Measurements from ENCODE around the gene ISM1.

The ISM1 gene

DNA sequence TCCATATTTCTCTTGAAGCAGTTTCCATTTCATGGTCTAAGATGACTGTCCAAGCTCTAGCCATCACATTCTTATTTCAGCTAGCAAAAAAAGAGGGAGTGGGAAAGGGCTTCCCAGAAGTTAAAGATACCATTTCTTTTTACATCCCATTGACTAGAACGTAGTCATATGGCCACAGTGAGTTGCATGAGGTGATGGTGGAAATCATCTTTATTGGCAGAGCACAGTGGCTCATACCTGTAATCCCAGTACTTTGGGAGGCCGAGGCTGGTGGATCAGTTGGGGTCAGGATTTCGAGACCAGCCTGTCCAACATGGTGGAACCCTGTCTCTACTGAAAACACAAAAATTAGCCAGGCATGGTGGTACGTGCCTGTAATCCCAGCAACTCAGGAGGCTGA is 99.6 kb downstream of the ISM1 start:
- DNase-seq: no peak

- DNase-seq: no peak
Measured at GRCh38 chr20:13321416-13321815, 100.3 kb downstream of the ISM1 start.

- DNase-seq: no peak
Measured at GRCh38 chr20:13322198-13322597, 101.1 kb downstream of the ISM1 start.

- DNase-seq: no peak
Measured at GRCh38 chr20:13322621-13323020, 101.5 kb downstream of the ISM1 start.

- peak in 1 of 2 experiments; percentile 29 for DNase-seq
Measured at GRCh38 chr20:13325033-13325432, 104.0 kb downstream of the ISM1 start.

GRCh38 chr20:13325796-13326340 is 104.8 kb downstream of the ISM1 start:
- no peak for DNase-seq

DNA sequence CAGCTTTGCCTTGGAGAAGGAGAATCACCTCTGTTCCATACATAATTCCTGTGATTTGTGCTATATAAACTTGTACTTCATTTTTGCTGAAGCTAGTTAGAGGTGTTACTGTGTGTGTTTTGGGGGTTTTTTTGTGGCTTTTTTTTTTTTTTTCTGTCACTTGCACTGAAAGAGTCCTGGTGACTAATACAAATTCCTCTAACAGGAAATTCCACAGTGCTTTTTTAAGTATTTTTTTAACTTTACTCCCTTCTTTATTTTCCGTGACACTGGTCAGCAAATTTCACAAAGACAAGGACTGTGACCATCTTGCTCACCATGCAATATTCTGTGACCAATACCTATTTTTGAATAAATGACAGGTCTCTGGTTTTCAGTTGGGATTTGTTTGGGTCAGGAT is 110.5 kb downstream of the ISM1 start:
- no peak for DNase-seq

DNA sequence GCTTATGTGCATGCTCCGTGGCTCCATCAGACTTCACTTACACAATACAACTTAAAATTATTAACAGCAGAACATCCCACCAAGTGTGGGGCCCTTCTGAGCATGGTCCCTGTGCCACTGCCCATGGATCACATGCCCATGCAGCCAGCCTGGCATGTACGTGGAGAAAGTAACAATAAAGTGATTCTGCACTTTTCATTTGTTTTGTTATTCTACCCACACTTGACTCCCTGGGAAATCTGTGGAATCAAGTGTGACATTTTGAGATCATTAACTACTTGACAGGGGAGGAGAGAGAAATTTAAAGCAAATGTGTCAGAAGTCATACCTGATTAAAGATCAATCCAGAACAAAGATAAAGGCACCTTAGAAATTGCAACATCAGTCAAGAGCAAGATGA is 112.0 kb downstream of the ISM1 start:
- no peak for DNase-seq

DNA sequence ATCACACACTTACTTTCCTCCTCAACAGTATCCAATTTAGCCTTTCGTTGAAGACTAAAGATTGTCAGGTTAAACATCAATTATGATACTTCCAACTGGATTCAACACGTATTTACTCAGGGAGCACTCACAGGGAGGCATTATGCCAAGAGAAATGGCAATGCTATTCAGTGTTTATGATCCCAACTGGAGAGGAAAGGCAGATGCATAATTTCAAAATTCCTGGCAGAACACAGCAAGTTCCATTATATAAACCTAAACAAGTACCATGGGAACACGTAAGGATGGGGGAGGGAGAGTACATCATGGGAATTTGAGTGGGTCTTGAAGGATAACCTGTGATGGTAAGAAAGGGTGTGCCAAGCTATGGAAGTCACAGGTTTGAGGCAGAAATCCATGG is 112.7 kb downstream of the ISM1 start:
- peak in 1 of 2 experiments; percentile 6 for DNase-seq

- DNase-seq: no peak
Measured at GRCh38 chr20:13336308-13337089, 115.4 kb downstream of the ISM1 start.

- no peak for DNase-seq
Measured at GRCh38 chr20:13337090-13337784, 116.2 kb downstream of the ISM1 start.

DNA sequence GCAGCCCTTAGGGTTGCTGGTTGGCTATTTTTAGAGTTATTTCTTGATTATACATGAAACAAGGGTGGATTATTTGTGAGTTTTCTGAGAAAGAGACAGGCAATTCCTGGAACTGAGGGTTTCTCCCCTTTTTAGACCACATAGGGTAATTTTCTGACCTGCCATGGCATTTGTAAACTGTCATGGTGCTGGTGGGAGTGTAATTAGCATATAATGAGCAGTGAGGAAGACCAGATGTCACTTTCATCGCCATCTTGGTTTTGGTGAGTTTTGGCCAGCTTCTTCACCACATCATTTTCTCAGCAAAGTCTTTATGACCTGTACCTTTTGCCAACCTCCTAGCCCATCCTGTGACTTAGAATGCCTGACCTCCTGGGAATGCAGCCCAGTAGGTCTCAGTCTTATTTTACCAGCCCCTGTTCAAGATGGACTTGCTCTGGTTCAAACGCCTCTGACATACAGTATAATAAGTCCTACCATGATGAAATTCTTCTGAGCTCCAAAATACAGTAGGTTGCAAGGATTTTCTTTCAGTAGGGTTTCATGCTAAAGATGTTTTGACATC is 117.1 kb downstream of the ISM1 start:
- DNase-seq: no peak

- no peak for DNase-seq
Measured at GRCh38 chr20:13338999-13339411, 117.9 kb downstream of the ISM1 start.

- DNase-seq: no peak
Measured at GRCh38 chr20:13340088-13340487, 119.0 kb downstream of the ISM1 start.

DNA sequence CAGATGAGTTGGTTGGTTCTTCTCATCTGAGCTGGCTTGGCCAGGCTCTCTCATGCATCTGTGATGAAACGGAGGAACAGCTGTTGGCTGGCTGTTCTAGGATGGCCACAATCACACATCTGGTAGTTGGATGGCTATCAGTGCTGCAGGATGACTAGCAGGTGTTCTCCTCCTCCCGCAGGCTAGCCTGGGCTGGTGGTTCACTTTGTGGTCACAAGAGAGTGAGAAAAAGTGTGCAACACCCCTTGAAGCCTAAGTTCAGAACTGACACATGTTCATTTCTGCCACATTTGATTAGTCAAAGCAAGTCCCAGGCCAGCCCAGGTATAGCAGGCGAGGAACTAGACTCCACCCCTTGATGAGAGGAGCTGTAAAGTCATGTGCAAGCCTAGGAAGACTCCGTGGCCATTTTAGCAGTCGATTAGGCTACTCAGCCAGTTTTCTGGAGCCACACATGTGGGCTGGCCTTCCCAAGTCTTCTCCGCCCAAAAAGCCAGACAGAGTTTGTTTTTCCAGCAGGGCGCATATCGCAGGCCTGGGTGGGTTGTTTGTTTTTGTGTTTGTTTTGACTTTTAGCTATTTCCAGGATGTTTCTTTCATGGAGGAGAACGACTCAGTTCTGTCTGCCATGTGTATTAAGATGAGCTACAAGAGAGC is 120.8 kb downstream of the ISM1 start:
- DNase-seq: no peak

DNA sequence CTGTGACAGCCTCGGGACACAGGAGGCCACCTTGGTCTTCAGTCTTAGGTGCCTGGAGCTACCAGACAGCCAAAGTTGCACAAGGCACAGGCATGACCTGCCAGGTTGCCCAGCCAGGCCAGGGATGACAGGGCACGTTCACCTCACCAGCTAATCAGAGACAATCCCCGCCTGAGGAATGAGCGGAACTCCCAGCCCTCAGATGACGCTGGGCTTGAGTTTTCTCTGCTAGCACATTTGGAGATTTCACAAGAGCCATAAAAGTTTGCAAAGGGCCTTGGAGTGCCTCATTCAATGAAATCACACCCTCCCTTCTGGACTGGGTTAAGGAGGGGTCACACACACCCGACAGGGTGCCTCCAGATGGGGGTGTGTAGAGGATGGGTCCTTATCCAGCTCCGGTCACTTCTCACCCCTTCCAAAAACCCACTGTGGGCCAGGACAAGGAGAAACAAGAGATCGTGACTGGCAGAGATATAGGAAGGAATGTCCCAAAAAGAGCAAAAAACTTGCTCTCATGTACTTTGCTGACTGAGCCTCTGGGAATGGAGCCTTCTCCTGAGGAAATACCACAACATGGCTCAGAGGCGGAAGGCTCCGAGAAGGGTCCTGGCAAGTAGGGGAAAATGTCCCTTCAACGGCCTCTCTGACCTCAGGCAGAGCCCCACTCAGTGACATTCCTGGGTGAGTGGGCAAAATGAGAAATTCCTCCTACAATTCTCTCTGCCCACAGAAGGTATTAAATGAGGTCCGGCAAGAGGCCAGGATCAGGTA is 121.6 kb downstream of the ISM1 start:
- DNase-seq: no peak

DNA sequence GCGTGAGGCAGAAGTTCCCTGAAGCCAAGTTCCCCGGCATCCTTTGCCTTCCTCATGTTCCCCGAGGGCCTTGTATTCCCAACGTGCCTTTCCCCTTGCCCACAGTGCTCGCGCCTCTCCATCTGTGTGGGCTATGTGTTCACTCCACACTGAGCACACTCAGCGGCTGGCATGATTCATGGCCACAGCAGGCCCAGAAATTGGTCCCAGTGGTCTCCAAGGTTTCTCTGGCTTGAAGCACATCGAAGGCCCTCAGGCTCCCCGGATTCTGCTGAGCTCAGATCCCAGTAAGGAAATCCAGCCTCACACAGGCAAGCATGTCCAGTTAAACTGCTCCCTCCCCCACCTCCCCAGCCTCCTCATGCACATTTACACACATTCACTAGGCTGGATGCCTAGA is 123.6 kb downstream of the ISM1 start:
- no peak for DNase-seq

DNA sequence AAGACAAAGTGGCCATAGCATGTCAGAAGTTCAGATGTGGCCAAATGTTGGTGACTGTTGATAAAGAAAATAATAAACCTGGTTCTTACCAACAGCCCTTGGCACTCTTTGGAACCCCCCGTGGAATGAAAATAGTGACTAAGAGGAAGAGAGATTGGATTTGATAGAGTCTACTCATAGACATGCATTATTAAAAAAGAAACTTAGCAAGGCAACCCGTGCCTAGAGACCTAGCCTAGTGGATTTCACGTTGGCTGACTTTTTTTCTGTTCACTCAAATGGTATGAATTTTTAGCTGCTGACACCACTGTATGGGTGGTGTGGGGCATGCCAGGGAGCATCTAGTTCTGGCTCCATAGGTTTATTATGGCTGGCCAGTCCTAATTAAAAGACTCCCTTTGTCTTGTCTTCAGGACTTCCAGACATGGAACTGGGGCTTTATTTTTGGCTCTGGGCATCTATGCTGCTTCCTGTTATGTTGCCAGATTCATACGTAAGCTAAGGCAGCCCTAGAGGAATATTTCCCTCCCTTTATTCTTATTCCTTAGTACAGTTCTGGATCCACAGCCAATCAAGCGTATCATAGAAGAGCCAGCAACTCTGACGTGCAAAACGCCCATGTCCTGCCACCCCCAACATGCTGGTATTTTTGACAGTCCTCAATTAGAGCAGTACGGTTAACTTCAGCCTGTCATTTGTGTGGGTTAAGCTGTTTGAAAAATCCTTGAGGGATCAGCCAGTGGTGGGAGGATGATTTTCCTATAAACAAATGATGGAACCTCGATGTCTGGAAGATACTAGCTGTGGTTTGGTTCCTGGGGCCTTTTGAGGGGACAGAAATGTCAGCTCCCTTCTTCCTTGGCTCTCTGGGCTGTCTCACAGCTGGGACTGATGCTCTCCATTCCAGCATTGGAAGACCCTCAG is 127.5 kb downstream of the ISM1 start:
- no peak for DNase-seq

DNA sequence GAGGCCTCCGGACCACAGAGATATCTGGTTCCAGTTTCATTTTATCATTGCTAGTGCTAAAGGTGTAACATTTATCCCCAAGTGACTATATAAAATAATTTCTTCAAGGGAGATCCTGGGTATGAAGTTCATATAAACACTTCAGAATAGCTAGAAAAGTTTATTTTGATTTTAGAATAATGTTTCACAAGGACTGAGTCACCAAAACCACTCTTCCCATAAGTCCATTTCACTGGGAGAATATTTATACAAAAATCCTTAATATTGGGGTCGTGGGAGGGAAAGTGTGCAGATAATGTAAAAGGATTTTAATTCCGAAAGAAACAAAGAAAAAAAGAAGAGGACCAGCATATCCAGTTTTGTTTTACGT is 128.1 kb downstream of the ISM1 start:
- DNase-seq: no peak

Measured in NCI-H446 (cell line).